ENCODE results near the gene TVP23B.
"Not testable (repeated sequence)": the region's sequence is repeated elsewhere in the genome, so short reads cannot be mapped to it uniquely, and the experiment has no call there.

The TVP23B gene

DNA sequence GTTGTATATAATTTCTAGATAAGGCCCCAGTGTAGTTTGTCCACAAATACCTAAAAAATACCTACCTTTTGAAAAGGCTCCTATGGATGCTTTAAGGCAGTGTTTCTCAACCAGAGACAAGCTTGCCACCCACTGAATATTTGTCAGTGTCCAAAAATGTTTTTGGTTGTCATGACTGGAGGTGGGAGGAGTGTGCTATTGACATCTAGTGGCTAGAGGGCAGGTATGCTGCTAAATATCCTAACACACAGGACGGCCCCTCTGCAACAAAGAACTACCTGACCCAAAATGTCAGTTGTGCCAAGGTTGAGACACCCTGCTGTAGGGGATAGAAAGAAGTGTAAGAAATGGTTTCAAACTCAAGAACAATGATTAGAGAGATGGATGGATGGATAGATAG is 10.4 kb downstream of the TVP23B start:
- DNase-seq (ENCODE audit: low spot score) = not testable (repeated sequence)

DNA sequence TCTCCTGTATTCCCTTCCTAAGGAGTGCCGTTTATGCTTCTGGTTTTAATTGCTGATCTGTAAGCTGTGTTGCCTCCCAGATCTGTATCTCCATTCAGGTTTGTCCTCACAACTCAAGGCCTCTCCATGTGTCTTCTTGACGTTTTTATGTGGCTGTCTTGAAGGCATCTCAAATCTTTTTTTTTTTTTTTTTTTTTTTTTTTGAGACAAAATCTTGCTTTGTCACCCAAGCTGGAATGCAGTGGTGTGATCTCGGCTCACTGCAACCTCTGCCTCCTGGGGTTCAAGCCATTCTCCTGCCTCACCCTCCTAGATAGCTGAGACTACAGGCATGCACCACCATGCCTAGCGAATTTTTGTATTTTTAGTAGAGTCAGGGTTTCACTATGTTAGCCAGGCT is 13.9 kb downstream of the TVP23B start:
- DNase-seq (ENCODE audit: low spot score) = not testable (repeated sequence)

DNA sequence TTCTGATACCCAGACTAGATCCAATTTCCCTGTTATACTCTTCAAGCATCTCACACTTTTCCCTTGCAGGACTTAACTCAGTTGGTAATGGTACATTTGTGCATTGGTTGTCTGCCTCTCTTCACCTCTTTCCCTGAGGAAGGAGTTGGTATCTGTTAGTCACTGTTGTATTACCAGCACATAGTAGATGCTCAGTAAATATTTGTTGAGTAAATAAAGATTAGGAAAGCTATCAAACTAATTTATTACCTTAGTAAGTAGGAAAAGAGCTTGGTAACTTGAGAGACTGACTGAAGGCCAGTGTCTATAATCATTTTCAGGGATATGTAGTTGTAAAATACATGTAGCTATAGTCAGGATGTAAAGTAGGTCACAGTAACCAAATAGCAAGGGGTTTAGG is 15.9 kb downstream of the TVP23B start:
- not testable (repeated sequence) for DNase-seq (ENCODE audit: low spot score)

DNA sequence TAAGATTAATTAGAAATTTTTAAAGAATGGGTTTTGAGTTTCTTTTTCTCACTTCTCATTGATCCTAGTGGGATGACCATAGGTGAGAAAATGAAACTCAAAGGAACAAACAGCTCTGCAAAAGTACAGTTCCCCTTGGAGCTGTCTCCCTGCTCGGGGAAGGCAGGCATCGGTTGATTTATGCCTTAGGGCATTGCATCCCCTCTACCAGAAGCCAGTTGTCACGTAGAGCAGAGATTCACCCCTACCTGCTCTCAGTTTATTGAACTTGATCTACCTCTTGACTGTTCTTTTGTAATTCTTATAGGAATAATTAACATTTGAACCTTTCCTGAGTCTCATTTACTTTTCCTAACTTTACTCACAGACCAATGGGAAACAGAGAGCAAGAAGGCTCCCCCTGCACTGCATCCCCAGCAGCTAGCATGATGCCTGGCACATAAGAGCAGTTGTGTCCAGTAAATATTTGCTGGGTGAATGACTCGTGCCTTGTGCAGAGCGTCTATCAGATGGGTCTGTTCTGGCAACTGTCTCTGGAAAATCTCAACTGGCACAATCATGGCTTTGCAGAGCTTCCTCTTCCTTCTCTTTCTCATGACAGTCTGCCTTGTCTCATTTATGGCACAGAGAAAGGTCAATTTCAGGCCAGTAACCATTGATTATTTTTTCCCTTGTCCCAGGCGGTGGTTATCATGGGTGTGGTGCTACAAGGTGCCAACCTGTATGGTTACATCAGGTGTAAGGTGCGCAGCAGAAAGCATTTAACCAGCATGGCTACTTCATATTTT is 22.7 kb downstream of the TVP23B start:
- not testable (repeated sequence) for DNase-seq (ENCODE audit: low spot score)

DNA sequence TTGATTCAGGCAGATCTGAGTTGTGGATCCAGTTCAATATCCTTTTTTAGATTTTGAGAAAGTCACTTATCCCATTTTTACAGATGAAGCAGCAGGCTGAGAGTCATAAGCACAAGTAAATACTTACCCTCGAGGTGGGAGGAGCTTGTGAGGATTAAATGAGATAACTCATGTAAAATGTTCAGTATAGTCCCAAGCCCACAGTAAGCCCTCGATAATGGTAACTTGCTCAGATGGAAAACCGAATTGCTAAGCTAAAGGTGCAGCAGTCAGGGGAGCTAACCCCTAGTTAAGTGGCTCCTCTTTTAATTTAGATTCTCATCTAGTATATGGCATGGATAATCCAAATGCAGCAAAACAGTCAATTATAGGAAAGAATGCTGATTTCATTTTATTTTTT is 34.9 kb downstream of the TVP23B start:
- DNase-seq (ENCODE audit: low spot score) = not testable (repeated sequence)

DNA sequence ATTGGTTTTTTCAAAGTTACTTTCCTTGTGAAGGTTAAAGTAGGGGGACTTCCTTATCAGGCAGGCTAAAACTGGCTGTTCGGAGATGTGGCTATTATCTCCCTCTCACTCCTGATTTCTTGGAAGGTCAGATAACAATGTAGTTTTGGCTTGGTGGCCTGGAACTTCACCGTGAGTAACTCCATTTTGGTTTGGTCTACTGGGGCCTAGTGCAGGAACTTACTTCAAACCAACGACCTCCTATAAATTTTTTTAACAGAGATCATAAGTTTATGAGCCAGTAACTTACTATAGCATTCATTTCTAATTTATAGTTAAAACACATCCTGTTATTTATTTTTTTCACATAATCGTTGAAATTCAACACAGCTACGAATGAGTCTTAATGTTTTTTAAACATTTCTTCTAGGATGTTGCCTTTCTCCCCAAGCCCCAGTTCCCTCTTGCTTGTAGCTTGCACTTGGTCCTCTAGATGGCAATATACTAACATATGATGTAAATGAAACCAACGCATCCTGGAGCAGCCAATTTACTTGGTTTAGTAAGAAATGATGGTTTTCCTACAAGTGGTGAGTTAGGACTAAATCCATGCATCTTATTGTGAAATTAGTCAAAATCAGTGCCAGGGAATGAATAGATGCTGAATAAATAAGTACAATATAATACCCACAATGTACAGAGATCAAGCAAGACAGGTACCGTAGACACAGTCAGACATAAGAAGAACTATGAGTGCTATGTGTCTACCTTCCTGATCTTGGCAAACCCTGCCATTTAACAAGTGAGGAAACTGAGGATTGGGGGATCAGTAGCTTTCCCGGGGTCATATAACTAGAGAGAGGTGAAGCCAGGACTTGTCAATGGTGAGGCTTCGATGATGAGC is 35.7 kb downstream of the TVP23B start:
- peak; percentile 82 for DNase-seq (ENCODE audit: low spot score)

DNA sequence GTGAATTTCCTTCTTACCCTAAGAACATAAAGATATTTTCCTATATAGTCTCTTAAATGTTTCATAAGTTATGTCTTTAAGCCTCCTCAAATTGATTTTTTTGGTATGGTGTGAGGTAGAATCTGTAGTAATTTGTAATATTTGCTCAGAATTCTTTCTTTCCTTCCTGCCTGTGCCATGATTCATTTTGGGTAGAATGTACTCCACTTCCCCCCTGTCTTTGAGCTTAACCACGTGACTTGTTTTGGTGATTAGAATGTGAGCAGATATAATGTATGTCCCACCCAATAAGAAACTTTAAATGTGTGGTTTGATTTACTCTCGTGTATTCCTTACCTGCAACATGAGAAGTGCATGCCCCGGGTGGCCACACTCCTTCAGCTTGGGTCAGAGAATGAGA is 40.4 kb downstream of the TVP23B start:
- DNase-seq (ENCODE audit: low spot score) = not testable (repeated sequence)

DNA sequence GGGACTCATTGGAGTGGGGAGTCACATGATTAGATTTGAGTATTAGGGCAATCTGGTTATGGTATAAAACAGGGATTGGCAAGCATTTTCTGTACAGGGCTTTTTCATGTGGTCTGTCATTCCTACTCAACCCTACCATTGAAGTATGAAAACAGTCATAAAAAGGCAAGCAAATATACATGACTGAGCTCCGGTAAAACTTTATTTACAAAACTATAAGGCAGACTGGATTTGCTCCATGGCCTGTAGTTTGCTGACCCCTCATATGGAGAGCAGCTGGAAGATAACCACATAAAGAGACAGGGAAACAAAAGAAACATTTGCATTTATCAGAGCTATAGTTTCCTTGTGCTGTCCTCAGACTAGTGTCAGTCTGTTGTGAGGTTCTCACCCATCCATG is 46.6 kb downstream of the TVP23B start:
- DNase-seq (ENCODE audit: low spot score) = not testable (repeated sequence)

DNA sequence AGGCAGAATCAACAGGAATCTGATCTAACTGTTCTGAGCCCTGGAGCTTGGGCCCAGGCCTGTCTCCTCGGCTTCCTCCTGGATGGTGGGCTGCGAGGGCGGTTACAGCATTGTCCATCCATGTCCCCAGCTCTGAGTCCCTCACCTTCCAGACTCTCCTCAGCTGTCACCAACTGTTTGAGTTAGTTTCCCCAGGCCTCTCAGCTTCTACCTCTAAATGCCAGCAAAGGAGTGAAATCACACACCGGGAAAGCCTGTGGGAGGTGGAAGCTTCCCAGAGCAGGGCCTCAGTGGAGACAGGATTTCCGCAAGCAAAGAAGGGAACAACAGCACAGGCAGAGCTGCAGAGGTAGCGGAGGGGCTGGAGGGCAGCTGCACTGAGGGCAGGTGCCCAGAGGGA is 67.5 kb downstream of the TVP23B start:
- no peak for DNase-seq (ENCODE audit: low spot score)

DNA sequence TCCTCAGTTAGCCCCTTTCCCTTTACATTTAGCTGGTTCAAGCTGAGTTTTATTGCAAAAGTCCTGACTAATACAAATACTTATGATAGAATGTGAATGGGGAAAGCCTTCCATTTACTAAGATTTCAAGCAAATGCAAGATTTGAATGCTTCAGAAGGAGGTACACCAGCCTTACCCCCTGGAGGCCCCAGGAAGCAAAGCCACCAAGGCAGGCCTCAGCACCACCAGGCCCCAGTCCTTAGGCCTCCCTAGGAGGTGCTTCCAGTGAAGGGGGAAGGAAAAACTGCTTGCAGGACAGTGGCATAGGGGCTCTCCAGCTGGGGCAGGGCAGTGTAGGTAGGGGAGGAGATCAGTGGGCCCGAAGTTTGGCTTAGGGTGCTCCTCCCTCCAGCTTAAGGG is 69.7 kb downstream of the TVP23B start:
- no peak for DNase-seq (ENCODE audit: low spot score)

DNA sequence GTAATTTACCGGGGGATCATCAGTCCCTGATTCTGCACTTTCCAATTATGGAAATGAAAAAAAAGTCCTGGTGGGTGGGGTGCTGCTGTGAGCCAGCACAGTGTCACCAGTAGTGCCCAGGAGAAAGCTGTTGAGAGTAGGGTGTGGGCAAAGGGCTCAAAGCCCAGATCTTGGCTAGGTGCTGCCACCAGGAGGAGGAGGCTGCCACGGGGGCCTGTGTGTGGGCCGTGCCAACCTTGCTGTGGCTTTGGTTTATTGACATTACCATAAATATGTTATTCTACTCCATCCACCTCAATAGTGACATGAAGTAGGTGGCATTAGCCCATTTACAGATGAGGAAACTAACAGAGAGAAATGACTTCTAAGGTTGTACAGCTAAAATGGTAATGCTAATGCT is 70.2 kb downstream of the TVP23B start:
- no peak for DNase-seq (ENCODE audit: low spot score)

DNA sequence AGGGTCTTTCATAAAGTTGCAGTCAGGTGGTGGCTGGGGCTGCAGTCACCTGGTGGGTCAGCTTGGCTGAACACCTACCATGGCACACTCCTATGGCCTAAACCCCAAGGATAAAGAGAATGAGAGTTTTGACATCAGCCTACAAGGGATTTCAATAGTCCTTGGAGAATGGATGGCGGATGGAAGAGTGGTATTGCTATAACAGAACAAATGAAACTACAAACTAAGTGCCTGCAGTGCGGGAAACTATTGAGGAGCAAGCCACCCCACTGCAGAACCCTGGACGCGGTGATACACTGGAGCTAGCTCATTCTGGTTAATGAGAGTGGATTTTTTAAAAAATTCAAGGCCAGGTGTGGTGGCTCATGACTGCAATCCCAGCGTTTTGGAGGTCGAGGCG is 74.0 kb downstream of the TVP23B start:
- DNase-seq (ENCODE audit: low spot score) = no peak

DNA sequence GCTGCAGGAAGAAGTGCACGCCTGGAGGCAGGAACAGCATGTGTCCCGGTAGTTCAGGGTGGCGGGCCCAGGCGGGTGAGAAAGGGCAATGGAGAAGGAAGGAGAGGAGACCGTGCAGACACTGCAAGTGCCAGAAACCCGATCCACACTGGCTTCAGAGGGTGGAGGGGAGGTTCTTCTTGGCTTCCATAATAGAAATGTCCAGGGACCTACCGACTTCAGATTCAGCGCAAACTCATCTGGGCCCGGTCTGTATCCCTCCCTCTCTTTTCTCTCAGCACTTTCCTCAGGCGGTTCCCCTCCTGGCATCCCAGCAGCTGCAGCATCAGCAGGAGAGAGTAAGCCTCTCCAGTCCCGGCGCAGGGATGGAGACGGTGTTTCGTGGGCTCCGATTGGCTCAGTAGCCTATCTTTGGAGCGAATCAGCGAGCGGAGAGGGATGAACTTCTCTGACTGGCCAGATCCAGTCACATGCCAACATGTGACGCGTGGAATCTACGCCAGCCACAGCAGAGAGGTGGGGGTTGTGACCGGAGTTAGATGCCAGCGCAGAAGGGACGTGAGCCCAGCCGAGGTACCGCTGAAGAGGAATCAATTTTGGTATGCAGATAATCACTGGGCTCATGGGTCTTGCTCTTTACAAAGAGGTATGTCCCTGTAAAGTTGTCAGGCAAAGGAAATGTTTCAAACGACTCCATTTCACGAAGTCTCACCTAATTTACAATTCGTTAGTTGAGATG is 75.0 kb downstream of the TVP23B start:
- peak; percentile 98 for DNase-seq (ENCODE audit: low spot score)
